Caco-2 (cell line): ENCODE results near the gene ZNF765. TPM values are rescaled to one million over a fixed set of nuclear protein-coding genes. Genes with fewer than 3 reads are reported as not detected.

Experiments used
- Bru-seq: library from RNA; stranded (reverse); fragments of 400-500 nt; gene quantifications from one replicate; lab custom pipeline; 2021; lab: Mats Ljungman, UMichigan
- BruChase-seq, 2 experiments: library from RNA; stranded (reverse); fragments of 400-500 nt; gene quantifications; one replicate each; lab custom pipeline; 2021; lab: Mats Ljungman, UMichigan
- BruUV-seq: library from RNA; stranded (reverse); fragments of 400-500 nt; replicated peaks from 2 replicates; lab custom pipeline; 2021; lab: Mats Ljungman, UMichigan
- CTCF ChIA-PET: fragments of 300-600 bp; sonication (Branson Sonifier 250); formaldehyde crosslinking; loops from one replicate; lab custom pipeline; 2022; ENCODE audit warnings: antibody characterized with exemption; lab: Charles Lee
- POLR2A ChIA-PET: fragments of 300-600 bp; sonication (Branson Sonifier 250); formaldehyde crosslinking; loops from one replicate; lab custom pipeline; 2022; ENCODE audit warnings: antibody characterized with exemption; lab: Charles Lee
- DNase-seq, 2 experiments: peaks; one replicate each; pipeline versions ENCODE4 v3.0.0 to v3.0.0-alpha.2; 2020 to 2022
- H3K27me3 ChIP-seq: replicated peaks from 2 replicates; pipeline ENCODE4 v1.6.0; 2011; ENCODE audit warnings: low read length; ENCODE audit not compliant: control insufficient read depth, insufficient read depth
- H3K36me3 ChIP-seq: 2 replicates; pipeline ENCODE4 v1.5.1; 2011; ENCODE audit warnings: low read length; ENCODE audit not compliant: control insufficient read depth, insufficient read depth
- H3K4me1 ChIP-seq: fragments of 250-450 bp; sonication (Bioruptor Pico); 2 replicates; pipeline ENCODE4 v1.5.1; 2020; ENCODE audit warnings: mild to moderate bottlenecking
- H3K4me3 ChIP-seq: 2 replicates; pipeline ENCODE4 v1.5.1; 2011; ENCODE audit warnings: low read depth, mild to moderate bottlenecking, control low read depth, low read length
- H3K9me3 ChIP-seq: fragments of 250-450 bp; sonication (Bioruptor Pico); 2 replicates; pipeline ENCODE4 v1.5.1; 2020; ENCODE audit warnings: mild to moderate bottlenecking, moderate library complexity
- H3K27ac Mint-ChIP-seq: one replicate; pipeline ENCODE4 v1.8.0; 2022; ENCODE audit warnings: mixed read lengths; ENCODE audit not compliant: unreplicated experiment
- H3K27me3 Mint-ChIP-seq: one replicate; pipeline ENCODE4 v1.8.0; 2022; ENCODE audit warnings: mixed read lengths; ENCODE audit not compliant: insufficient read depth, unreplicated experiment
- H3K36me3 Mint-ChIP-seq: one replicate; pipeline ENCODE4 v1.8.0; 2022; ENCODE audit warnings: mild to moderate bottlenecking, mixed read lengths; ENCODE audit not compliant: insufficient read depth, unreplicated experiment
- H3K4me1 Mint-ChIP-seq: one replicate; pipeline ENCODE4 v1.8.0; 2022; ENCODE audit warnings: low read depth, mixed read lengths; ENCODE audit not compliant: unreplicated experiment
- H3K4me3 Mint-ChIP-seq: one replicate; pipeline ENCODE4 v1.8.0; 2022; ENCODE audit warnings: mild to moderate bottlenecking, moderate library complexity, mixed read lengths; ENCODE audit not compliant: unreplicated experiment
- H3K9me3 Mint-ChIP-seq: one replicate; pipeline ENCODE4 v1.8.0; 2022; ENCODE audit warnings: mixed read lengths; ENCODE audit not compliant: unreplicated experiment
- intact Hi-C: fragments of 100-400 bp; cut with micrococcal nuclease; formaldehyde crosslinking; loops from one replicate; pipeline ENCODE4 v1.10.0; 2022; ENCODE audit not compliant: unreplicated experiment
- long read RNA-seq: library from polyadenylated mRNA; stranded (forward); transcript quantifications from one replicate; pipeline ENCODE4 v2.0.0, GENCODE V29; 2022
- total RNA-seq: library from RNA; stranded (reverse); gene quantifications from 2 replicates; pipeline ENCODE4 v1.2.3, GENCODE V29; 2022
- TF ChIP-seq, protein P1 (sequence below), 2 experiments: fragments of 200-600 bp in 1 of 2; IDR thresholded peaks; 1 replicate in 1 of 2; 2 replicates in 1 of 2; pipeline versions ENCODE4 v1.5.1 to v1.8.0; 2011 to 2022; ENCODE audit warnings: antibody characterized with exemption in 1 of 2, control low read depth in 1 of 2, inconsistent platforms in 1 of 2, low read depth in 1 of 2, low read length in 1 of 2, mild to moderate bottlenecking in 1 of 2, moderate library complexity in 1 of 2; ENCODE audit not compliant: insufficient read depth in 1 of 2, severe bottlenecking in 1 of 2, unreplicated experiment in 1 of 2

Gene ZNF765
- total RNA-seq = 13.1 and 18.6 TPM in 2 replicates
- percentile 69 among the genes with signal in this experiment for Bru-seq, nascent RNA
- BruChase-seq, experiment 1, labeled RNA remaining after a 2-hour chase = percentile 79 among the genes with signal in this experiment
- BruChase-seq, experiment 2, labeled RNA remaining after a 6-hour chase = percentile 72 among the genes with signal in this experiment
- long read RNA-seq, full-length matches to known transcripts = 18 of 27 reads
- long read RNA-seq, partial matches to known transcripts = 0 of 27 reads
- long read RNA-seq, other reads (novel, unspliced or antisense) = 9 of 27 reads

DNA sequence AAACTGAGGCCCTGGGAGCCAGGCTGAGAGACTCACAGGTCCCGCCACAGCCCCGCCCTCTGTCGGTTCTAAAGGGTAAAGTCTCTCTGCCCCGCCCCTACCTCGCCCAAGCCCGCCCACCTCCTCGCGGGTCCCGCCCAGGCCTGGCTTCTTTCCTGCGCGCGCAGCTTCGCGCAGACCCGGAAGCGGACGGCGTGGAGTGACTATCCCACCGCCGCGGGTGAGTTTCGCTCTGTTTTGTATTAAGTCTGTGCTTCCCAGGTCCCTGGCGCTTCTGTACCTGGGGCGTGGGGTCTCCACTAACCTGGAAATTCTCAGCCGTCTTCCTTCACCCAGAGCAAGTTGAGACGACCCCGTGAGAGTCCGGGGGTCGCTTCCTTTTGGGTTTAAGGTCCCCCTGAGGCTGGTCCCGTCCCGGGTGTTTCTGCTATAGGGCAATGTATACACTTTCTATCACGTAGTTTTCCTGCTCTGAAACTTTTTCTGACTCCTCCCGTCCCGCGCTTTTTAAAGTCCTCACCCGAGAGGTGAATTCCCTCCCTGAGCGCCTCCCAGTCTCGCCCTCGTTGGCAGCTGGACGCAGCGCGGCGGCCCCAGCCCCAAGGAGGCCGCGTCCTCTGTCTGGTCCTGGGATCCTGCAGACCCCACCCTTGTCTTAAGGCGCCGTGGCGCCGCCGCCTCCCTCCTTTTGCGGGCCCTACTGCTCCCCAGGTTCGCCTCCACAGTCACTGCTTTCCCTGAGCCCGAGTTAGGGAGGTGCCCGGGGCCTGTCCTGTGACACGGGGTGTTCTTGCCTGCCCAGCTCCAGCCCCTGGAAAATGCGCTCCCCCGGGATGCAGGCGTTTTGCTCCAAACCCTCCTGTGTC, at the start of gene ZNF765:
Gene ZNF765, plus strand, starts transcription at position 176 of the 866 bp plus-strand sequence. CDS start 2,867 bp downstream, outside the sequence.
- Mint-ChIP-seq H3K9me3 (peaks cover 5% of the 10 kb centered on the region), H3K4me1 (peaks cover 19% of the 10 kb centered on the region), H3K36me3 (peaks cover 40% of the 10 kb centered on the region), H3K27me3 (no peaks in the 10 kb centered on the region), H3K4me3 (peak within 1 kb of the TSS; percentile 77), H3K27ac (peak within 1 kb of the TSS; percentile 65)
- CTCF ChIA-PET = interaction anchor here (0.6 kb wide), 1 partner anchor 673 kb away, joined by 5 read pairs; no protein-coding TSS in a partner anchor
- intact Hi-C loops = loop anchor here (1.0 to 2.0 kb wide), 2 partner anchors 36 to 62 kb away; partner anchors contain the start of genes ZNF761 and ZNF845
- peak within 1 kb of the TSS; percentile 83 for H3K4me3 ChIP-seq
- no peaks in the 10 kb centered on the region for H3K27me3 ChIP-seq
- TSS peak; percentile 51 for BruUV-seq
- H3K9me3 ChIP-seq = peaks cover 20% of the 10 kb centered on the region
- peak; percentile 93 to 96 for DNase-seq
- POLR2A ChIA-PET = interaction anchor here (0.6 to 0.7 kb wide), 3 partner anchors 80 to 497 kb away, joined by 3 read pairs; no protein-coding TSS in a partner anchor
- TF ChIP-seq, protein P1, sequence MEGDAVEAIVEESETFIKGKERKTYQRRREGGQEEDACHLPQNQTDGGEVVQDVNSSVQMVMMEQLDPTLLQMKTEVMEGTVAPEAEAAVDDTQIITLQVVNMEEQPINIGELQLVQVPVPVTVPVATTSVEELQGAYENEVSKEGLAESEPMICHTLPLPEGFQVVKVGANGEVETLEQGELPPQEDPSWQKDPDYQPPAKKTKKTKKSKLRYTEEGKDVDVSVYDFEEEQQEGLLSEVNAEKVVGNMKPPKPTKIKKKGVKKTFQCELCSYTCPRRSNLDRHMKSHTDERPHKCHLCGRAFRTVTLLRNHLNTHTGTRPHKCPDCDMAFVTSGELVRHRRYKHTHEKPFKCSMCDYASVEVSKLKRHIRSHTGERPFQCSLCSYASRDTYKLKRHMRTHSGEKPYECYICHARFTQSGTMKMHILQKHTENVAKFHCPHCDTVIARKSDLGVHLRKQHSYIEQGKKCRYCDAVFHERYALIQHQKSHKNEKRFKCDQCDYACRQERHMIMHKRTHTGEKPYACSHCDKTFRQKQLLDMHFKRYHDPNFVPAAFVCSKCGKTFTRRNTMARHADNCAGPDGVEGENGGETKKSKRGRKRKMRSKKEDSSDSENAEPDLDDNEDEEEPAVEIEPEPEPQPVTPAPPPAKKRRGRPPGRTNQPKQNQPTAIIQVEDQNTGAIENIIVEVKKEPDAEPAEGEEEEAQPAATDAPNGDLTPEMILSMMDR (IDR thresholded peaks at IDR 0.05; ENCODE audit: insufficient read depth in 1 of 2, low read depth in 1 of 2, low read length in 1 of 2, severe bottlenecking in 1 of 2, unreplicated experiment in 1 of 2) = peak; percentile 58 to 76
- peaks cover 3% of the 10 kb centered on the region for H3K36me3 ChIP-seq
- peaks cover 8% of the 10 kb centered on the region for H3K4me1 ChIP-seq

DNA sequence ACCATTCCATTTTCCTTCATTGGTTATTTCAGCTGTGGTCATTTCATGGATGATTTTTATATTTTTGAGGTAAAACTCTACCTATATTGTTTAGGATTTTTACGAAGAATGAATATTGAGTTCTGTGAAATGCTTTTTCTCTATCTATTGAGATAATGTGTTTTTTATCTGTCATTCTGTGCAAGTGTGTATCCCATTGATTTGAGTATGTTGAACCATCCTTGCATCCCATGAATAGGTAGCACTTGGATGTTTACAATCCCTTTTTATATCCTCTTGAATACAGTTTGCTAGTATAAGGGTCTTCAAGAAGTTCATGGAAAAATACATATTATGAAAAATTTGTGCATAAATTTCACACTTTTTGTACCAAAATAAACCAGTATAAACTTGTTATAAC, 39.2 kb upstream of the ZNF765 start:
- Mint-ChIP-seq H3K36me3 (peaks cover 46% of the 10 kb centered on the region), H3K9me3 (peaks cover 43% of the 10 kb centered on the region), H3K27ac (no peak overlapping the region), H3K4me3 (no peak overlapping the region), H3K27me3 (no peaks in the 10 kb centered on the region), H3K4me1 (no peaks in the 10 kb centered on the region)
- no peak overlapping the region for H3K4me3 ChIP-seq
- H3K4me1 ChIP-seq = no peaks in the 10 kb centered on the region
- DNase-seq = no peak
- intact Hi-C loops = no loop called here
- peaks cover 2% of the 10 kb centered on the region; the same call in 1 of the 2 replicates for H3K36me3 ChIP-seq
- POLR2A ChIA-PET = no interaction called here
- peaks cover 30% of the 10 kb centered on the region for H3K9me3 ChIP-seq
- no peaks in the 10 kb centered on the region for H3K27me3 ChIP-seq
- BruUV-seq = no TSS peak
- TF ChIP-seq, protein P1 (IDR thresholded peaks at IDR 0.05; ENCODE audit: insufficient read depth in 1 of 2, low read depth in 1 of 2, low read length in 1 of 2, severe bottlenecking in 1 of 2, unreplicated experiment in 1 of 2) = no peak
- CTCF ChIA-PET = no interaction called here
